Urinary bladder (tissue), 4 donors: Measurements from ENCODE around the gene NAIF1. TPM values are rescaled to one million over a fixed set of nuclear protein-coding genes. Genes with fewer than 3 reads are reported as not detected.
A peak's percentile ranks its signal among the peaks of the same experiment; 100 is the strongest.

Experiments
- DNase-seq: peaks from one replicate; pipeline ENCODE4 v3.0.0-alpha.2; 2015; ENCODE audit errors: extremely low spot score
- H3K27ac ChIP-seq: one replicate; pipeline ENCODE4 v1.5.1; 2013; ENCODE audit warnings: low read depth, mild to moderate bottlenecking, moderate library complexity
- H3K36me3 ChIP-seq: one replicate; pipeline ENCODE4 v1.6.1; 2013; ENCODE audit warnings: mild to moderate bottlenecking, moderate library complexity; ENCODE audit not compliant: insufficient read depth
- H3K4me1 ChIP-seq: one replicate; pipeline ENCODE4 v1.6.1; 2013; ENCODE audit warnings: mild to moderate bottlenecking, moderate library complexity; ENCODE audit not compliant: insufficient read depth
- H3K4me3 ChIP-seq: one replicate; pipeline ENCODE4 v1.5.1; 2013; ENCODE audit warnings: low read depth, low read length
- WGBS: extraction: QIAGEN DNeasy Blood & Tissue Kit; methylation state at CpG from one replicate; pipeline ENCODE4 v1.1.7; 2013; 5-methylcytosine and 5-hydroxymethylcytosine counted together
- polyA plus RNA-seq: library from polyadenylated mRNA; stranded (reverse); fragments of 200-250 nt; gene quantifications from one replicate; pipeline ENCODE4 v1.2.3, GENCODE V29; 2013
- total RNA-seq: library from RNA; depleted of rRNA; stranded (reverse); fragments of >200 nt; gene quantifications from one replicate; pipeline ENCODE4 v1.2.3, GENCODE V29; 2014
- donor health status: healthy with polysubstance abuse.
- donor health status: healthy.

Gene NAIF1
- total and polyA plus RNA-seq, 2 donors: 6.9 to 8.2 TPM

DNA sequence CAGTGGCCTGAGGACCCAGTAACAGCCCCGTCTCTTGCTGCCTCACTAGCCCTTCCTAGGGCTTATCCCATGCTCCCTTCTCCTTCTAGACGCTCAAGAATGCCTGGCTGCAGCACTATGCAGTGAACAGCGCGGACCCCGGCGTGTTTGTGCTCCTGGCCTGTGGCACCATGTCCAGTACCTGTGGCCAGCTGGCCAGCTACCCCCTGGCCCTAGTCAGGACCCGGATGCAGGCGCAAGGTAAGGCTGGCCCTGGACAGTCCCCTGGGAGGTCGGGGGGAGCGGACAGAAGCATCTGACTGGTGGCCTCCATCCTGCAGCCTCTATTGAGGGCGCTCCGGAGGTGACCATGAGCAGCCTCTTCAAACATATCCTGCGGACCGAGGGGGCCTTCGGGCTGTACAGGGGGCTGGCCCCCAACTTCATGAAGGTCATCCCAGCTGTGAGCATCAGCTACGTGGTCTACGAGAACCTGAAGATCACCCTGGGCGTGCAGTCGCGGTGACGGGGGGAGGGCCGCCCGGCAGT is 39.9 kb upstream of the NAIF1 start:
- DNase-seq: no peak
- H3K36me3 ChIP-seq: no peaks in the 10 kb centered on the region
- no peak overlapping the region for H3K4me3 ChIP-seq
- WGBS: 94% methylated on average over 23 of the region's 23 CpGs
- H3K27ac ChIP-seq: no peak overlapping the region
- H3K4me1 ChIP-seq: no peaks in the 10 kb centered on the region

DNA sequence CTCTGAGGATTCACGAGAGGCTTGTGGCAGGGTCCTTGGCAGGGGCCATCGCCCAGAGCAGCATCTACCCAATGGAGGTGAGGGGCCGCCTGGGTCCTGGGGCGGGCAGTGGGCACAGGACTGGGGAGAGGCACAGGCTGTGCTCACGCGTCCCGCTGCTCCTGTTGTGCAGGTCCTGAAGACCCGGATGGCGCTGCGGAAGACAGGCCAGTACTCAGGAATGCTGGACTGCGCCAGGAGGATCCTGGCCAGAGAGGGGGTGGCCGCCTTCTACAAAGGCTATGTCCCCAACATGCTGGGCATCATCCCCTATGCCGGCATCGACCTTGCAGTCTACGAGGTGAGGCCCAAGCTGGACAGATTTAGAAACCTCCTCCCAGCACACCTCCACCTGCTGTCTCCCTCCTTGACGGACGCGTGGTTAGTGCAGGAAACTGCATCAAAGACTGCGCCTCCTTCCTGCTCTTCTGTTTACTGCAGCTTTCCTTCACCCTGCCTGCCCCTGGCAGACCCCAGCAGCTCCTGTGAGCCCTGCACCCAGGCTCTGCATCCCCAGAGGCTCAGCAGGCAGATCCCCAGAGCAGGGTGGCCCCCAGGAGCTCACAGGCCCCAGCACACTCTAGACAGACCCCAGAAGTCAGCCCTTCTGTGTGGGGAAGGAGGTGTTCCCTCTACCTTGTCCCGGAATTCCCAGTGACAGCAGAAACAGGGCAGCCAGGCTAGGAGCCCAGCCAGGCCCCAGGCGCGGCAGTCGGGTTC is 39.2 kb upstream of the NAIF1 start:
- no peaks in the 10 kb centered on the region for H3K36me3 ChIP-seq
- no peak overlapping the region for H3K4me3 ChIP-seq
- no peaks in the 10 kb centered on the region for H3K4me1 ChIP-seq
- whole genome bisulfite sequencing: 94% methylated on average over 23 of the region's 23 CpGs
- H3K27ac ChIP-seq: no peak overlapping the region
- DNase-seq: no peak

DNA sequence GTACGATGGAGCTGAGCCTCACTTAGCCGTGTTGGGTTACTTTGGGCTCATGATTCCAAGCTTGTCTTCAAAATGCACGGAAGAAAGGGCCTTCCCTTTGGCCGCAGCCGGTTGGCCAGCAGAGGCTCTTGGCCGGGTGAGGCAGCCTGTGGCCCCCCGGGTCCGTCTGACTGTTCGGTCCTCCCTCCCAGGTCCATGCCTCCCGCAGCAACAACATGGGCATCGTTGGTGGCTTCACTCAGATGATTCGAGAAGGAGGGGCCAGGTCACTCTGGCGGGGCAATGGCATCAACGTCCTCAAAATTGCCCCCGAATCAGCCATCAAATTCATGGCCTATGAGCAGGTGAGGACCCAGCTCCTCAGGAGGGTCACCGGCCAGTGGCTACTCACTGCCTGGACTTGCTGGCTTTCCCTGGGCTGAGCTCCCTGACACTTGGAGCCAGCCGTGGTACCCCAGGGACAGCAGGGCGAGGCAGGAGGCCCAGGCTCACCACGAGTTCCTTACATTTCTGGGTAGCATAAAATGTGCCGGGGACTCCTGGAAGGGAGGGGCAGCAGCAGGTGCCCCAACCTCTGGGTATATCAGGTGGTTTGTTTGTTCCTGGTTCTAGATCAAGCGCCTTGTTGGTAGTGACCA is 38.5 kb upstream of the NAIF1 start:
- Histone ChIP-seq H3K4me1 (no peaks in the 10 kb centered on the region), H3K36me3 (no peaks in the 10 kb centered on the region), H3K4me3 (no peak overlapping the region), H3K27ac (no peak overlapping the region)
- WGBS: 93% methylated on average over 21 of the region's 21 CpGs
- DNase-seq: no peak

DNA sequence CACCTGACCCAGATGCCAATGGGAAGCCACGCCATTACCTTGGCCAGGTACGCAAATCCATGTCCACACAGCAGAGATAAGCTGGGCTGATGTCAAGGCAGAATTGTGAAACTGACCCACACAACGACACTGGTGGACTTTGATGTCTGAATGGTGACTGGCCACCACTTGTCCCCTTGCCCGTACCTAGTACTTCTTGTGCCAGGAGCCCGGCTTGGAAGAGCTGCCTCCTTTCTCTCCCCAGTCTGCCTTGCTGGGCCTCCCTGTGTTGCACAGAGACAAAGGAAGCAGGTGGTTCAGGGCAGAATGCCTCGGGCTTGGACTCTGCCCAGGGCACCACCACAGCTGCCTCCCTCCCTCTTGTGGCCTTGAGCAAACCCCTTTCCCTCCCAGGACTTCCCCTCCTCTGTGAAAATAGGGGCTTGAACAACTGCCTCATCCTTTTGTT is 37.1 kb upstream of the NAIF1 start:
- Histone ChIP-seq H3K27ac (no peak overlapping the region), H3K4me3 (no peak overlapping the region), H3K4me1 (no peaks in the 10 kb centered on the region), H3K36me3 (no peaks in the 10 kb centered on the region)
- DNase-seq: no peak
- 77% methylated on average over 6 of the region's 6 CpGs for WGBS

DNA sequence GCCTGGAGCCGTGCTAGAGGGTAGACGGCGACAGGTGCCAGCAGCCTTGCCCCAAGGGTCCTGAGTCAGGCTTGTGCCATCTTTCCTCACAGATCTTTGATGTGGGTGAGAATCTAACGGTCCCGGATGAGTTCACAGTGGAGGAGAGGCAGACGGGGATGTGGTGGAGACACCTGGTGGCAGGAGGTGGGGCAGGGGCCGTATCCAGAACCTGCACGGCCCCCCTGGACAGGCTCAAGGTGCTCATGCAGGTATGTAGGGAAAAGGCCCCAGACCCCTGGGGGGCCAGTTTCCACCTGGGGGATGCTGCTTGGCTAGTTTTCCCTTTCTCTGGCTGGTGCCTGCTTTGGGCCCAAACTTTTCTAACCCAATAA is 36.5 kb upstream of the NAIF1 start:
- Histone ChIP-seq H3K4me1 (no peaks in the 10 kb centered on the region), H3K27ac (no peak overlapping the region), H3K36me3 (no peaks in the 10 kb centered on the region), H3K4me3 (no peak overlapping the region)
- no peak for DNase-seq
- WGBS: 69% methylated on average over 8 of the region's 8 CpGs

DNA sequence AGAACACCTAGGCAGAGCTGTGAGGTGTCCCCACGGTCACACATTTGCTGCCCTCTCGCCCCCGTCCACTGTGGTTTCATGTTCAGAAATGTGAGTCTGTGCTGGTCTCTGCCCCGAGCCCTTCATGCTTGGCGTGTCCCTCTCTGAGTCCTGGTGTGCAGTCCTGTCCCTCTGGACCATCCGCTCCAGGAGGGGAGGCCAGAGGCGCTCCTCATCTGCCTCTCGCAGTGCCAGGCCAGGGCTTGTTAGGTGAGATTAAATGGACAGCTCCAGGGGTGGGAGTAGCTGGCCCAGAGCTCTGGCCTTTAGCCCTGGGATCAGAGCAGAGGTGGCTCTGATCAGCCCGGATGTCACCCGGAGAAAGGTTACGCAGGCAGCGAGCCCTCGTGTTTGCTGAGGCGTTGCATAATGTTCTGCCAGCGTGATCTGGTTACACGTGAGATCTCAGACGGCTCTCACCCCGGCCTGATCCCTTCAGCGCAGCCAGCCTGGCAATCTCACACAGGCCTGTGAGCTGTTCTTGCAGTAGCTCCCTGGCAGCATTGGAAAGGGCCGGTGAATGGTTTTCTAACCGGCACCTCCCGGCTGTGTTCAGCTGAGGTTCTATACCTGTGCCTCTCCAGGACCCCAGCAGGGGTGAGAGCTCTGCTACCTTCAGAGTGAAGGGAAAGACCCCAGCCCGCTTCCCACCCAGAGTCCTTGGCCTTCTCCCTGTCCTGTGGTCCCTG is 35.9 kb upstream of the NAIF1 start:
- H3K4me3 ChIP-seq: no peak overlapping the region
- no peaks in the 10 kb centered on the region for H3K36me3 ChIP-seq
- 92% methylated on average over 23 of the region's 23 CpGs for WGBS
- H3K4me1 ChIP-seq: no peaks in the 10 kb centered on the region
- no peak for DNase-seq
- H3K27ac ChIP-seq: no peak overlapping the region

DNA sequence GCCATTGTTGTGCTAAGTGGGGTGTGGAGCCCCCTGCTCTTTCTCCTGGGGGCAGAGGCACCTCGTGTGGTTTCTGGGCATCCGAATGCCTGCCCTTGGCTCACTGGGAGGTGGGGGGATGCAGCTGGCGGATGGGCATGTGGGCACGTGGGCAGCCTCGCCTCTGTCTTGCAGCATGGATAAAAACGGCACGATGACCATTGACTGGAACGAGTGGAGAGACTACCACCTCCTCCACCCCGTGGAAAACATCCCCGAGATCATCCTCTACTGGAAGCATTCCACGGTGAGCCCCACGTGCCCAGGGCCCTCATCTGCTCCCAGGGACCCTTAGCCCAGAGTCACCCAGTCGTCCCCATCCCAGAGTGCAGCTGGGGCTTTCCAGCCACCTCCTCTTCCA is 35.1 kb upstream of the NAIF1 start:
- H3K27ac ChIP-seq: no peak overlapping the region
- no peak for DNase-seq
- 89% methylated on average over 13 of the region's 13 CpGs for WGBS

DNA sequence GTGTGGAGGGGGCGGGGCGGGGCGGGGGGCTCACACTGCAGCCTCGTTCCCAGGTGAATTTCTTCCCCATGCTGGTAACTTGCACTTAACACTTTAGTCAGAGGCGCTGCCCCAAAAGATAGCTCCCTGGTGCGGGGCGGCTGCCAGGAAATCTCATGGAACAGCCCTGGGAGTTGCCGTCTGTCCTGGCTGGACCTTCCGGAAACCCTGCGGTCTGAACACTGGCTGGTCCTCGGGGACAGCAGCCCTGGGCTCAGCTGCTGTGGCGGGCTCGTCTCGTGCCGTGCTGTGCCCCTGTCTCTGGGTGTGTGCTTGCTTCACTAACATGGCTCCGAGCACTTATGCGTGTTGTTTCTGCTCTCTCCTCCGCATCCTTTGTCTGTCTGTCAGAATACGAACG is 34.6 kb upstream of the NAIF1 start:
- peaks cover 3% of the 10 kb centered on the region for H3K4me1 ChIP-seq
- DNase-seq: no peak
- H3K27ac ChIP-seq: no peak overlapping the region
- no peak overlapping the region for H3K4me3 ChIP-seq
- no peaks in the 10 kb centered on the region for H3K36me3 ChIP-seq
- 87% methylated on average over 20 of the region's 20 CpGs for WGBS

More for the DNA sequence above, 35.1 kb upstream of the NAIF1 start:
- Histone ChIP-seq H3K4me1 (peaks cover 3% of the 10 kb centered on the region), H3K36me3 (no peaks in the 10 kb centered on the region), H3K4me3 (no peak overlapping the region)

DNA sequence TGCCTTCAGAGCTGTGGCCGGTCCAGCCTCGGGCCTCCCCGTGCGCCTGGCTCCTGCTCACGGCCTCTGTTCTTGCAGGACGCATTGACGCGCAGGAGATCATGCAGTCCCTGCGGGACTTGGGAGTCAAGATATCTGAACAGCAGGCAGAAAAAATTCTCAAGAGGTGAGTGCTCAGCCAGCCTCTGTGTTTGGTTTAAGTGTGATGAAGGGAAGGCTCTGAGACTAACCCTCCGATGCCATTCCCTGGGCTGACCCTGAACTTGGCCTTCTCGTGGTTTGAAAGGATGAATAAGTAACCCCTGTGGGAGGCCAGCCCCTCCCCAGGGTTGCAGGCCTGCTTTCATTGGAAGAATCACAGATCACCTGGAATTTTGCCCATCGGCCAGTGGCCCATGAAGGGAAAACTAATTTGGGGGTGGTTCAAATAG is 34.1 kb upstream of the NAIF1 start:
- Histone ChIP-seq H3K4me1 (peaks cover 3% of the 10 kb centered on the region), H3K4me3 (no peak overlapping the region), H3K36me3 (no peaks in the 10 kb centered on the region), H3K27ac (no peak overlapping the region)
- WGBS: 88% methylated on average over 12 of the region's 12 CpGs
- DNase-seq: no peak

DNA sequence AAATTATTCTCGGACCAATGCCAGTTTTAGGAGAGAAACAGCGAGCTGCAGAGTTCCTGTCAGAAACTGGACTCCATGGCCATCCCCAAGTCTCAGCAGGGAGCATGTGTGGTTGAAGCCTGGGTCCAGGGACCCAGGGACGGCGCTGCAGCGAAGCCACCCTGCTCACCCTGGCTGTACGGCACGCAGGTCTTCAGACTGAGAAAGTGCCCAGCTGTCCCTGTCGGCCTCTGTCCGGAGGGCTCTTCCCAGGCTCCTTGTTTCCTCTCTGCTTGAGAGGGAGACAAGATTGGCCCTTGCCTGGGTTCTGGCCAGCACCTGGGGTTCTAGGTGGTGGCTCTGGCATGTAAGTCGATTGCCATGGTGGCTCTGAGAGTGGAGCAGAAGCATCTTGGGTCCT is 33.5 kb upstream of the NAIF1 start:
- Histone ChIP-seq H3K4me3 (no peak overlapping the region), H3K4me1 (peaks cover 3% of the 10 kb centered on the region), H3K27ac (no peak overlapping the region), H3K36me3 (no peaks in the 10 kb centered on the region)
- no peak for DNase-seq
- 86% methylated on average over 10 of the region's 10 CpGs for WGBS

DNA sequence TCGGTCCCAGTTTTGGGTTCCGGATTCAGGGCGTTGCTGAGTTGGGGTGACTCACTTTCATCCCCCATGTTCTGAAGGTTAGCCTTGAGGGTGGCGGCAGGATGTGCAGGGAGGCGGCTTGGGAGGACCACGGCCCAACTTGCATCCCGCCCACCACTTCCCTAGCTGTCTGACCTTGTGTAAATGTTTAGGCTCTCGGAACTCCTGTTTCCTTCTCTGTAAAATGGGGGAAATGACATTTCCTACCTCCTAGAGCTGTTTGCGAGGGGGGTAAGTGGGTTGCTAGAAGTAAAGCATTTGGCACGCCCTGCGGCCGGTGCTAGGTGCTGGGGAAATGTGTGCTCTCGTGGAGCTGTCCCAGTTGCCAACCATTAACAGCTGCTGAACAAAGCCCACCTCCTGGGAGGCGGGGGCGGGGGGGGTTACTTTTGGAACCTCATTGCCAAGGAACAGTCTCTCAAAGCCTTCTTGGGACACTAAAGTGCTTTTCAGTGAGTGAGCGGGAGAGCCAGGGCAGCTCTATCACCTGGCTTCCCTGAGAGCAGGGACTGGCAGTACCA is 32.9 kb upstream of the NAIF1 start:
- WGBS: 67% methylated on average over 16 of the region's 16 CpGs
- H3K4me3 ChIP-seq: no peak overlapping the region
- DNase-seq: no peak
- no peak overlapping the region for H3K27ac ChIP-seq
- H3K4me1 ChIP-seq: peaks cover 3% of the 10 kb centered on the region
- H3K36me3 ChIP-seq: no peaks in the 10 kb centered on the region

DNA sequence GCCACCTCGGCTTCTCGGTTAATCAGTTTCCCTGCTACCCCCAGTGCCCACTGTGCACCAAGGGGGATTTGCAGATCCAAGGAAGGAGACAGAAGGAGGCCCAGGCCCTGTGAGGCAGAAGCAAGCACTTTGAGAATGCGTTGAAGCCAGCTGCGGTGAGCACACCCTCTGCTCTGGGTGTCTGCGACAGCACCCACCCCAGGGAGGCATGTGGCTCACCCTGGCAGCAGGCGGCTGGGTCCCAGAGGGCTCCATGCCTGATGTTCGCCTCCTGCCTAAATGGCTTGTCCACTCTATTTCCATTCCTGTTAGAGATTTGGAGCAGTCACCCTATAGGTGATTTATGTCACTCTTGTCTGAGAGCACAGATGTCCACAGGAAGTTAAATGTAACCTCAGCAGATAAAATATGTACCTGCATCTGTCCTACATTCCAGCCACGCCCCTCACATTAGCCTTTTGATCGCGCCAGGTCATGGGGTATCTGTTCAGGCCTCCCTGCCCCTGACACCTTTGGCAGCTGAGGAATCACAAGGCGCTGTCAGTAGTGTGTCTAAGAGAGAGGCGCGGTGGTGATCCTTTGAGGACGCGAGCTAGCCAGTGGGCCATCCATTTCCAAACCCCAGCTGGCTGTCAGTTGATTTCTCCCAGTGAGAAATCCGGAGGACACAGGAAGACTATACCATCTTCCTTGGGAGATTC is 32.3 kb upstream of the NAIF1 start:
- Histone ChIP-seq H3K4me1 (peaks cover 3% of the 10 kb centered on the region), H3K27ac (peak overlapping the region; percentile 91), H3K4me3 (peak overlapping the region; percentile 19), H3K36me3 (no peaks in the 10 kb centered on the region)
- DNase-seq: no peak
- 53% methylated on average over 16 of the region's 16 CpGs for WGBS
